ENCODE results near the gene TLK2.
A peak's percentile ranks its signal among the peaks of the same experiment; 100 is the strongest.
"Not testable (repeated sequence)": the region's sequence is repeated elsewhere in the genome, so short reads cannot be mapped to it uniquely, and the experiment has no call there.

The TLK2 gene

DNA sequence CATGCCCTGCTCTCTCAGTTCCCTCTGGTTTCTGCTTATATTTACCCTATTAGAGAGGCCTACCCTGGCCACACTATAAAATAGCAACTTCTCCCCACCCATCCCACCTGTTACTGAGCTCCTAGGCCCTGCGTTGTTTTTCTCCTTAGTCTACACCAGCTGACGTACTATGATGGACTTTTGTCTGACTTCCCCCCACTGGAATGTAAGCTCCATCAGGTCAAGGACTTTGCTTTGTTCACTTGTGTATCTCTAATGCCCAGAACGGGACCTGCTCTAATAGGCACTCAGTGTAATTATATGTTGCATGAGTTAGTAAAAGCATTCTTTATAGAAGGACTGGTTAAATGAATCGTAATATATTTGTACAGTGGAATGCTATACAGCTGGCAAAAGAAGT lies 62.4 kb downstream of the TLK2 start:
- not testable (repeated sequence) for H3K36me3 ChIP-seq (ENCODE audit: control insufficient read depth, insufficient read depth, low read length); H3K4me3 ChIP-seq (ENCODE audit: low read length); H3K27ac ChIP-seq (ENCODE audit: low read depth, low read length); H3K9ac ChIP-seq (ENCODE audit: low read length); H3K4me1 ChIP-seq (ENCODE audit: control insufficient read depth, insufficient read depth, low read length); H3K27me3 ChIP-seq (ENCODE audit: control insufficient read depth, insufficient read depth, low read length)

DNA sequence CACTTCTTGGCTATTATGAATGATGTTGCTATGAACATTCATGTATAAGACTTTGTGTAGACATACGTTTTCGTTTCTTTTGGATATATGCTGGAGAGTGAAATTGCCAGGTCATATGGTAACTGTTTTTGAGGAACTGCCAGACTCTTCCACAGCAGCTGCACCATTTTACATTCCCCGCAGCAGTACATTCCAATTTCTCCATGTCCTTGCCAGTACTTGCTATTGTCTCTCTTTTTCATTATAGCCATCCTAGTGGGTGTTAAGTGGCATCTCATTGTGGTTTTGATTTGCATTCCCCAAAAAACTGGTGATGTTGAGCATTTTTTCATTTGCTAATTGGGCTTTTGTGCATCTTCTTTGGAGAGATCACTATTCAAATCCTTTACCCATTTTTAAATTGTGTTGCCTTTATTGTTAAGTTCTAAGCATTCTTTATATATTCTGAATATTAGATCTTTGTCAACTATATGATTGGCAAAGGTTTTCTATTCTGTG lies 64.7 kb downstream of the TLK2 start:
- not testable (repeated sequence) for H3K4me1 ChIP-seq (ENCODE audit: control insufficient read depth, insufficient read depth, low read length); H3K27me3 ChIP-seq (ENCODE audit: control insufficient read depth, insufficient read depth, low read length); H3K4me3 ChIP-seq (ENCODE audit: low read length); H3K27ac ChIP-seq (ENCODE audit: low read depth, low read length); H3K9ac ChIP-seq (ENCODE audit: low read length); H3K36me3 ChIP-seq (ENCODE audit: control insufficient read depth, insufficient read depth, low read length)

GRCh38 chr17:62546066-62546465 lies 67.4 kb downstream of the TLK2 start:
- H3K9ac ChIP-seq (ENCODE audit: low read length); H3K4me3 ChIP-seq (ENCODE audit: low read length); H3K27ac ChIP-seq (ENCODE audit: low read depth, low read length); H3K4me1 ChIP-seq (ENCODE audit: control insufficient read depth, insufficient read depth, low read length); H3K36me3 ChIP-seq (ENCODE audit: control insufficient read depth, insufficient read depth, low read length); H3K27me3 ChIP-seq (ENCODE audit: control insufficient read depth, insufficient read depth, low read length): not testable (repeated sequence)

- not testable (repeated sequence) for H3K9ac ChIP-seq (ENCODE audit: low read length); H3K36me3 ChIP-seq (ENCODE audit: control insufficient read depth, insufficient read depth, low read length); H3K27ac ChIP-seq (ENCODE audit: low read depth, low read length); H3K4me1 ChIP-seq (ENCODE audit: control insufficient read depth, insufficient read depth, low read length); H3K27me3 ChIP-seq (ENCODE audit: control insufficient read depth, insufficient read depth, low read length)
- H3K4me3 ChIP-seq (ENCODE audit: low read length), result peak overlapping the region; percentile 27
Measured at GRCh38 chr17:62552851-62553659, 74.4 kb downstream of the TLK2 start.

- H3K9ac ChIP-seq (ENCODE audit: low read length); H3K27ac ChIP-seq (ENCODE audit: low read depth, low read length); H3K4me1 ChIP-seq (ENCODE audit: control insufficient read depth, insufficient read depth, low read length); H3K27me3 ChIP-seq (ENCODE audit: control insufficient read depth, insufficient read depth, low read length); H3K36me3 ChIP-seq (ENCODE audit: control insufficient read depth, insufficient read depth, low read length); H3K4me3 ChIP-seq (ENCODE audit: low read length): not testable (repeated sequence)
Measured at GRCh38 chr17:62557532-62557931, 78.9 kb downstream of the TLK2 start.

DNA sequence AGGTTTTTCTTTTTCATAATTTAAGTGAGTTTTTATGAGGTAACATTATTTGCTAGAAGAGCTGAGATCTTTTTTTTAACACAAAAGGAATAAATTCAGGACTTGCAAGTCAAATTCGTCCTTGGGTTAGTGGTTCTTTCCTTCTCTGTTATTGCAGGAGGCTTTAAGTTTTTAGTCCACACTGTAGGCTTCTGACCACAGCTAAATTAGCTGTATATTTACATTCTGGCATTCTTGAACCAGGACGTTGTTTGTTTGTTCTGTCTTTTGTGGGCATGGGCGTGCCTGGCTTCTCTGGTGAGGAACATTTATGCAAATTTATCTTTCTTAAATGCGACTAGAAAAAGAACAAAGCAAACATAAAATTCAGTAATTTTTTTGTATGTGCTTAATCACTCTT lies 80.3 kb downstream of the TLK2 start:
- not testable (repeated sequence) for H3K27me3 ChIP-seq (ENCODE audit: control insufficient read depth, insufficient read depth, low read length); H3K4me3 ChIP-seq (ENCODE audit: low read length); H3K4me1 ChIP-seq (ENCODE audit: control insufficient read depth, insufficient read depth, low read length); H3K27ac ChIP-seq (ENCODE audit: low read depth, low read length); H3K36me3 ChIP-seq (ENCODE audit: control insufficient read depth, insufficient read depth, low read length); H3K9ac ChIP-seq (ENCODE audit: low read length)

DNA sequence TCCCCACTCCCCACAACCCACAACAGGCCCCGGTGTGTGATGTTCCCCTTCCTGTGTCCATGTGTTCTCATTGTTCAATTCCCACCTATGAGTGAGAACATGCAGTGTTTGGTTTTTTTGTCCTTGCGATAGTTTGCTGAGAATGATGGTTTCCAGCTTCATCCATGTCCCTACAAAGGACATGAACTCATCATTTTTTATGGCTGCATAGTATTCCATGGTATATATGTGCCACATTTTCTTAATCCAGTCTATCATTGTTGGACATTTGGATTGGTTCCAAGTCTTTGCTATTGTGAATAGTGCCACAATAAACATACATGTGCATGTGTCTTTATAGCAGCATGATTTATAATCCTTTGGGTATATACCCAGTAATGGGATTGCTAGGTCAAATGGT lies 82.3 kb downstream of the TLK2 start:
- not testable (repeated sequence) for H3K9ac ChIP-seq (ENCODE audit: low read length); H3K4me3 ChIP-seq (ENCODE audit: low read length); H3K27ac ChIP-seq (ENCODE audit: low read depth, low read length); H3K36me3 ChIP-seq (ENCODE audit: control insufficient read depth, insufficient read depth, low read length); H3K4me1 ChIP-seq (ENCODE audit: control insufficient read depth, insufficient read depth, low read length); H3K27me3 ChIP-seq (ENCODE audit: control insufficient read depth, insufficient read depth, low read length)

GRCh38 chr17:62562656-62563055 lies 84.0 kb downstream of the TLK2 start:
- Histone ChIP-seq H3K9ac (ENCODE audit: low read length) (no peak overlapping the region), H3K36me3 (ENCODE audit: control insufficient read depth, insufficient read depth, low read length) (peaks cover 7% of the 10 kb centered on the region), H3K27me3 (ENCODE audit: control insufficient read depth, insufficient read depth, low read length) (no peaks in the 10 kb centered on the region), H3K4me1 (ENCODE audit: control insufficient read depth, insufficient read depth, low read length) (no peaks in the 10 kb centered on the region), H3K4me3 (ENCODE audit: low read length) (no peak overlapping the region), H3K27ac (ENCODE audit: low read depth, low read length) (no peak overlapping the region)

DNA sequence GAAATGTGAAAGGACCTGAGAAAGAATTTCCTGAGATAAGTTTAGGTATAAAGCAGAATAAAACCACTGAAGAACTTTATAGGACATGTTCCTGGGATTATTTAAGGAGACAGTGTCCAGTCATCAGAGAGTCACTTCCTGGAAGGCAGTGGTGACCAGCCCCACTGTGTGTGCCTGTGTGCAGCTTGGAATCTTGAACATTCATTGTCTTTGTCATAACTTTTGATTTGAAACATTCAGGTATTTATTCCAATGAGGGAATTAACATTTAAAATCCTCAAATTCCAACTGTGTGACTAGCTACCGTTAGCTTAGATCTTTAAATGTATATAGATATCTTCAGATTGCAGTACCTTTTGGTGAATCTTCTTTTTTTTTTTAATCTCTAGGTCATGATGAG lies 87.2 kb downstream of the TLK2 start:
- Histone ChIP-seq H3K4me3 (ENCODE audit: low read length) (no peak overlapping the region), H3K4me1 (ENCODE audit: control insufficient read depth, insufficient read depth, low read length) (no peaks in the 10 kb centered on the region), H3K27me3 (ENCODE audit: control insufficient read depth, insufficient read depth, low read length) (no peaks in the 10 kb centered on the region), H3K36me3 (ENCODE audit: control insufficient read depth, insufficient read depth, low read length) (peaks cover 9% of the 10 kb centered on the region), H3K9ac (ENCODE audit: low read length) (no peak overlapping the region), H3K27ac (ENCODE audit: low read depth, low read length) (no peak overlapping the region)

DNA sequence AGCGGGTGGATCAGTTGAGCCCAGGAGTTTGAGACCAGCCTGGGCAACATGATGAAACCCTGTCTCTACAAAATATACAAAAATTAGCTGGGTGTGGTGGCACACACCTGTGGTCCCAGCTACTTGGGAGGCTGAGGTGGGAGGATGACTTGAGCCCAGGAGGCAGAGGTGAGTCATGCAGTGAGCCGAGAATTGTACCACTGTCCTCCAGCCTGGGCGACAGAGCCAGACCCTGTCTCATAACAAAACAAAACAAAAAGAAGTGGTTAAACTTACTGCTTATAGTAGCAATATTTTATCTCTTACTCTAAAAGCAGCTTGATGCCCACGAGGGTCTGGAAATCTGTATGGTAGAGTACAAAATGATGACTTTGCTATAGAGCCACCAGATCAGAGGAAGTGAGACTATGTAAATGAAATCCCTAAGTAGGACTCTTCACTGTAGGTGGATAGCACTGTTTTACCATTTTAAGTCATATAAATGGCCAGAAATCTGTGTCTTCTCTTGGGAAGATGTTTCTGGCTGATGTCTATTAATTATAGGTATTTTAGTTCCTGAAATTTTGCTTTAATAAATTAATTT lies 88.5 kb downstream of the TLK2 start:
- Histone ChIP-seq H3K4me1 (ENCODE audit: control insufficient read depth, insufficient read depth, low read length) (no peaks in the 10 kb centered on the region), H3K36me3 (ENCODE audit: control insufficient read depth, insufficient read depth, low read length) (peaks cover 9% of the 10 kb centered on the region), H3K9ac (ENCODE audit: low read length) (no peak overlapping the region), H3K27me3 (ENCODE audit: control insufficient read depth, insufficient read depth, low read length) (no peaks in the 10 kb centered on the region), H3K27ac (ENCODE audit: low read depth, low read length) (no peak overlapping the region), H3K4me3 (ENCODE audit: low read length) (no peak overlapping the region)

DNA sequence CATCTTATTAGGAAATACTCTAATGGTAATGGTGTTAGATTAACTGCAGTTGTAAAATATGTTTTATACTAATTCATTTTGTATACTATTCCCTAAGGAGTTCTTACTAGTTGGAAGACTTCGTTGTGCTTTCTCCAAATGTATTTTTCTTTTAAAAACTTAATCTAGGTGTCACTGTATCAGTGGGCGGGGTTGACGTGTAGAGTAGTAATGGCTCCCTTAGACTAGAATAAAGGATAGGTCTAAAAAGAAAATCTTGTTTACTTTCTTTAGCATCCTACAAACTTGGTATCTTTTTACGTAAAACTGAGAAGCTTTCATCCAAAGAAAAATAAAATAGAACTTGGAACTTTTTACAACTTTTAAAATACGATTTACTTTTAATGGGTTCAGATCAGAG lies 93.9 kb downstream of the TLK2 start:
- Histone ChIP-seq H3K9ac (ENCODE audit: low read length) (no peak overlapping the region), H3K4me3 (ENCODE audit: low read length) (no peak overlapping the region), H3K4me1 (ENCODE audit: control insufficient read depth, insufficient read depth, low read length) (no peaks in the 10 kb centered on the region), H3K27me3 (ENCODE audit: control insufficient read depth, insufficient read depth, low read length) (no peaks in the 10 kb centered on the region), H3K27ac (ENCODE audit: low read depth, low read length) (no peak overlapping the region), H3K36me3 (ENCODE audit: control insufficient read depth, insufficient read depth, low read length) (peaks cover 4% of the 10 kb centered on the region)

DNA sequence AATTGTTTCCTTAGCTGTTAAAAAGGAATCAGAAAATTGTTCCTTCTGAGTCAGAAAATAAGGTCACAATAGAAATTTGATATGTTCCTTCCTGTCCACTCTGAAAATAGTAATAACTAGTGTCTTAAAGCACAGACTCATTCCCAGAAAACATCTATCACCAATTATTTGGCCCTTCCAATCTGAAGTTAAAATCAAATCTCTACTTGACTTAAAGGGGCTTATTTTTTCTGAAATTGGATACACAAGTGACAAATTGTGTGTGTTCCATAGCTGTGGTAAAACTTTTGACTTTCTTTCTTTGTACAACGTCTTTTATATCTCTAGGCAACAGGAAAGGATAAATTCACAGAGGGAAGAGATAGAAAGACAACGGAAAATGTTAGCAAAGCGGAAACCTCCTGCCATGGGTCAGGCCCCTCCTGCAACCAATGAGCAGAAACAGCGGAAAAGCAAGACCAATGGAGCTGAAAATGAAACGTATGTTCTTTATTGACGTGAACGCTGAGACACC lies 94.3 kb downstream of the TLK2 start:
- no peak overlapping the region for H3K4me3 ChIP-seq (ENCODE audit: low read length)
- peaks cover 4% of the 10 kb centered on the region for H3K36me3 ChIP-seq (ENCODE audit: control insufficient read depth, insufficient read depth, low read length)
- H3K27me3 ChIP-seq (ENCODE audit: control insufficient read depth, insufficient read depth, low read length), result no peaks in the 10 kb centered on the region
- H3K9ac ChIP-seq (ENCODE audit: low read length), result no peak overlapping the region
- no peaks in the 10 kb centered on the region for H3K4me1 ChIP-seq (ENCODE audit: control insufficient read depth, insufficient read depth, low read length)
- no peak overlapping the region for H3K27ac ChIP-seq (ENCODE audit: low read depth, low read length)

All from rectal smooth muscle tissue (tissue), 1 donor.